ENCODE measurements around the gene EPHA8.

EPHA8 gene

DNA sequence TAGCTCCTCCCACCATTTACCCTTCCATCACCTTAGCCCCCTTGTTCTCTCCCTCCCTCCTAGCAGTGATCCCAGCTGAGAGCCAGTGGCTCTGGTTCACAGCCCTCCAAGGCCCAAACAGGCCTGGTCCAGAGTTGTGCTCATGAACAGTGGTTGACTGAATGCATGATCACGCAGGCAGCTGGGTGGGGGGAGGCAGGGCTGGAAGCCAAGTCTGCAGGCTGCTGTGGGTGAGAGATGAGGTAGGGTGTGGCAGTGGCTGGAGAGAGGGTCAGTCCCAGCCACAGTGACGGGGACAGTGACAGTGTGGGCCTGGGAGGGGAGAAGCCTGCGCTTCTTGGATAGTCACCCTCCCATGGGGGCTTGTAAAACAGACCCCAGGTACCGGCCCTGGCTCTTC is 22.2 kb downstream of the EPHA8 start:
- no peak overlapping the region for H2BK12ac ChIP-seq (ENCODE audit: low read length)
- no peak overlapping the region for H2BK120ac ChIP-seq (ENCODE audit: low read depth, low read length)
- no peaks in the 10 kb centered on the region for H3K4me1 ChIP-seq (ENCODE audit: control insufficient read depth in 2 of 2, insufficient read depth in 1 of 2, low read depth in 1 of 2, low read length in 2 of 2)
- no peak overlapping the region for H3K4me3 ChIP-seq (ENCODE audit: low read length in 2 of 2)
- H3K23ac ChIP-seq (ENCODE audit: low read depth, low read length, poor library complexity) = peak overlapping the region; percentile 74
- peak overlapping the region; percentile 86 for H4K8ac ChIP-seq (ENCODE audit: low read depth, low read length)
- H2AK5ac ChIP-seq (ENCODE audit: low read depth, low read length) = peak overlapping the region; percentile 49
- H3K27ac ChIP-seq (replicated peaks; ENCODE audit: low read length) = no peak overlapping the region
- no peak overlapping the region for H2BK15ac ChIP-seq (ENCODE audit: low read length)
- H2BK5ac ChIP-seq (ENCODE audit: low read length) = no peak overlapping the region
- H3K9me3 ChIP-seq (replicated peaks in 1 of 2; ENCODE audit: control insufficient read depth in 2 of 2, insufficient read depth in 1 of 2, low read depth in 1 of 2, low read length in 2 of 2) = peaks cover 0 to 1% of the 10 kb centered on the region in 2 donors
- H3K4ac ChIP-seq (ENCODE audit: low read length) = no peak overlapping the region
- H4K91ac ChIP-seq (ENCODE audit: low read depth, low read length, poor library complexity) = no peak overlapping the region
- no peaks in the 10 kb centered on the region for H3K79me1 ChIP-seq (ENCODE audit: low read depth, low read length)
- H3K36me3 ChIP-seq (replicated peaks in 1 of 2; ENCODE audit: control insufficient read depth in 2 of 2, insufficient read depth in 2 of 2, low read length in 2 of 2) = no peaks in the 10 kb centered on the region
- peaks cover 0 to 80% (median 0%) of the 10 kb centered on the region in 3 experiments for H3K27me3 ChIP-seq (ENCODE audit: control insufficient read depth in 3 of 3, insufficient read depth in 3 of 3, low read depth in 1 of 3, low read length in 3 of 3)
- no peak overlapping the region for H2AFZ ChIP-seq (ENCODE audit: low read length)
- no peak overlapping the region for H3K9ac ChIP-seq (ENCODE audit: low read depth, low read length, poor library complexity)
- H3K18ac ChIP-seq (ENCODE audit: low read length) = peak overlapping the region; percentile 27
- H3K14ac ChIP-seq (ENCODE audit: low read length) = no peak overlapping the region
- no peak overlapping the region for H3K4me2 ChIP-seq (ENCODE audit: insufficient read depth, low read length, poor library complexity, severe bottlenecking)
- DNase-seq (ENCODE audit: low spot score) = no peak
- WGBS, 2 donors (ENCODE audit: extremely low coverage in 2 of 2, insufficient read length in 2 of 2, insufficient replicate concordance in 1 of 2) = no CpG with 5 or more reads among the region's 4 CpGs

GRCh38 chr1:22586356-22587130 is 23.3 kb downstream of the EPHA8 start:
- Histone ChIP-seq H4K8ac (ENCODE audit: low read depth, low read length) (no peak overlapping the region), H2BK12ac (ENCODE audit: low read length) (no peak overlapping the region), H2AFZ (ENCODE audit: low read length) (no peak overlapping the region), H3K4me2 (ENCODE audit: insufficient read depth, low read length, poor library complexity, severe bottlenecking) (no peak overlapping the region), H3K4me1 (ENCODE audit: control insufficient read depth in 2 of 2, insufficient read depth in 1 of 2, low read depth in 1 of 2, low read length in 2 of 2) (no peaks in the 10 kb centered on the region), H3K27ac (replicated peaks; ENCODE audit: low read length) (no peak overlapping the region), H3K14ac (ENCODE audit: low read length) (no peak overlapping the region), H3K23ac (ENCODE audit: low read depth, low read length, poor library complexity) (peak overlapping the region; percentile 77), H3K79me1 (ENCODE audit: low read depth, low read length) (peaks cover 1% of the 10 kb centered on the region), H4K91ac (ENCODE audit: low read depth, low read length, poor library complexity) (no peak overlapping the region), H2BK120ac (ENCODE audit: low read depth, low read length) (no peak overlapping the region), H3K4me3 (ENCODE audit: low read length in 2 of 2) (no peak overlapping the region), H3K18ac (ENCODE audit: low read length) (peak overlapping the region; percentile 82), H3K4ac (ENCODE audit: low read length) (no peak overlapping the region), H3K9me3 (replicated peaks in 1 of 2; ENCODE audit: control insufficient read depth in 2 of 2, insufficient read depth in 1 of 2, low read depth in 1 of 2, low read length in 2 of 2) (peaks cover 0 to 1% of the 10 kb centered on the region in 2 donors), H2BK5ac (ENCODE audit: low read length) (peak overlapping the region; percentile 42), H3K27me3 (ENCODE audit: control insufficient read depth in 3 of 3, insufficient read depth in 3 of 3, low read depth in 1 of 3, low read length in 3 of 3) (peaks cover 0 to 82% (median 0%) of the 10 kb centered on the region in 3 experiments), H2BK15ac (ENCODE audit: low read length) (no peak overlapping the region), H3K9ac (ENCODE audit: low read depth, low read length, poor library complexity) (peak overlapping the region; percentile 67), H2AK5ac (ENCODE audit: low read depth, low read length) (no peak overlapping the region), H3K36me3 (replicated peaks in 1 of 2; ENCODE audit: control insufficient read depth in 2 of 2, insufficient read depth in 2 of 2, low read length in 2 of 2) (no peaks in the 10 kb centered on the region)
- DNase-seq (ENCODE audit: low spot score) = no peak
- WGBS, 2 donors (ENCODE audit: extremely low coverage in 2 of 2, insufficient read length in 2 of 2, insufficient replicate concordance in 1 of 2) = no CpG with 5 or more reads among the region's 19 CpGs

DNA sequence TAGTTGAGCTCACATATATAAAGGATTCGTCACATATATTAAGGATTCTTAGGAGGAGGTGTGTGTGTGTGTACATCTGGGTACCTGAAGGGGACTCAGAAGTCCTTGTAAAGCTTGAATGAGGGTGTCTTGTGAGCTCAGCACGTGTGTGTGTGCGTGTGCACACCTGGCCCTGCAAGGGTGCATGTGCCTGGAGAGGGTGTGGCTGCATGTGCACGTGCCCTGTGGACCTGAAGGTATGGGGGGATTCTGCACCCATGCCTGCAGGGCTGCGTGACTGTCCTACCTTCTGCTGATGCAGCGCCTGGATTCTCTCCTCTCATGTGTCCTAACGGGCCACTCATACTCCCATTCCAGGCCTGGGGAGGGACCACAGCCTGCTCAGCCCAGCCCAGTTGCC is 24.0 kb downstream of the EPHA8 start:
- Histone ChIP-seq H3K4me3 (ENCODE audit: low read length in 2 of 2) (no peak overlapping the region), H2BK12ac (ENCODE audit: low read length) (no peak overlapping the region), H2AK5ac (ENCODE audit: low read depth, low read length) (no peak overlapping the region), H2BK120ac (ENCODE audit: low read depth, low read length) (no peak overlapping the region), H2BK15ac (ENCODE audit: low read length) (no peak overlapping the region), H4K8ac (ENCODE audit: low read depth, low read length) (no peak overlapping the region), H3K27me3 (ENCODE audit: control insufficient read depth in 3 of 3, insufficient read depth in 3 of 3, low read depth in 1 of 3, low read length in 3 of 3) (peaks cover 0 to 83% (median 3%) of the 10 kb centered on the region in 3 experiments), H3K9ac (ENCODE audit: low read depth, low read length, poor library complexity) (peak overlapping the region; percentile 34), H3K4me1 (ENCODE audit: control insufficient read depth in 2 of 2, insufficient read depth in 1 of 2, low read depth in 1 of 2, low read length in 2 of 2) (no peaks in the 10 kb centered on the region), H2BK5ac (ENCODE audit: low read length) (no peak overlapping the region), H3K27ac (replicated peaks; ENCODE audit: low read length) (no peak overlapping the region), H3K4me2 (ENCODE audit: insufficient read depth, low read length, poor library complexity, severe bottlenecking) (no peak overlapping the region), H4K91ac (ENCODE audit: low read depth, low read length, poor library complexity) (no peak overlapping the region), H3K4ac (ENCODE audit: low read length) (no peak overlapping the region), H3K9me3 (replicated peaks in 1 of 2; ENCODE audit: control insufficient read depth in 2 of 2, insufficient read depth in 1 of 2, low read depth in 1 of 2, low read length in 2 of 2) (peaks cover 0 to 1% of the 10 kb centered on the region in 2 donors), H2AFZ (ENCODE audit: low read length) (no peak overlapping the region), H3K23ac (ENCODE audit: low read depth, low read length, poor library complexity) (peak overlapping the region; percentile 45), H3K36me3 (replicated peaks in 1 of 2; ENCODE audit: control insufficient read depth in 2 of 2, insufficient read depth in 2 of 2, low read length in 2 of 2) (no peaks in the 10 kb centered on the region), H3K18ac (ENCODE audit: low read length) (no peak overlapping the region), H3K79me1 (ENCODE audit: low read depth, low read length) (peaks cover 1% of the 10 kb centered on the region), H3K14ac (ENCODE audit: low read length) (no peak overlapping the region)
- DNase-seq (ENCODE audit: low spot score) = no peak
- WGBS, 2 donors (ENCODE audit: extremely low coverage in 2 of 2, insufficient read length in 2 of 2, insufficient replicate concordance in 1 of 2) = no CpG with 5 or more reads among the region's 7 CpGs

DNA sequence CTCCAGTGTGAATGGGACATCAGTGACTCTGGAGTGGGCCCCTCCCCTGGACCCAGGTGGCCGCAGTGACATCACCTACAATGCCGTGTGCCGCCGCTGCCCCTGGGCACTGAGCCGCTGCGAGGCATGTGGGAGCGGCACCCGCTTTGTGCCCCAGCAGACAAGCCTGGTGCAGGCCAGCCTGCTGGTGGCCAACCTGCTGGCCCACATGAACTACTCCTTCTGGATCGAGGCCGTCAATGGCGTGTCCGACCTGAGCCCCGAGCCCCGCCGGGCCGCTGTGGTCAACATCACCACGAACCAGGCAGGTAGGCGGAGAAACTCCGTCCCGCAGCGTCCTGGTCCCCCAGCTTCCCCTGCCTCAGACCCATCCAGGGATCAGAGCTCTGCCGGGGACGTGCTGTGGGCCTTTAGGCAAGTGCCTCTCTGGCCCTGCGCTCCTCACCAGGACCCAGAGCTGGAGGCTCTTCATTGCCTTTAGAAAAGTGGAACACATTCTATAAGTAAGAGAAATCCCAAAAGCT is 25.7 kb downstream of the EPHA8 start:
- Histone ChIP-seq H4K91ac (ENCODE audit: low read depth, low read length, poor library complexity) (no peak overlapping the region), H2AFZ (ENCODE audit: low read length) (no peak overlapping the region), H2BK120ac (ENCODE audit: low read depth, low read length) (no peak overlapping the region), H2BK5ac (ENCODE audit: low read length) (no peak overlapping the region), H3K4me3 (ENCODE audit: low read length in 2 of 2) (no peak overlapping the region), H3K9ac (ENCODE audit: low read depth, low read length, poor library complexity) (no peak overlapping the region), H3K4me2 (ENCODE audit: insufficient read depth, low read length, poor library complexity, severe bottlenecking) (no peak overlapping the region), H3K18ac (ENCODE audit: low read length) (peak overlapping the region; percentile 15), H2BK15ac (ENCODE audit: low read length) (peak overlapping the region; percentile 55), H3K27me3 (ENCODE audit: control insufficient read depth in 3 of 3, insufficient read depth in 3 of 3, low read depth in 1 of 3, low read length in 3 of 3) (peaks cover 0 to 83% (median 16%) of the 10 kb centered on the region in 3 experiments), H2BK12ac (ENCODE audit: low read length) (no peak overlapping the region), H3K4ac (ENCODE audit: low read length) (no peak overlapping the region), H3K27ac (replicated peaks; ENCODE audit: low read length) (no peak overlapping the region), H3K36me3 (replicated peaks in 1 of 2; ENCODE audit: control insufficient read depth in 2 of 2, insufficient read depth in 2 of 2, low read length in 2 of 2) (no peaks in the 10 kb centered on the region), H3K9me3 (replicated peaks in 1 of 2; ENCODE audit: control insufficient read depth in 2 of 2, insufficient read depth in 1 of 2, low read depth in 1 of 2, low read length in 2 of 2) (peaks cover 0 to 1% of the 10 kb centered on the region in 2 donors), H3K4me1 (ENCODE audit: control insufficient read depth in 2 of 2, insufficient read depth in 1 of 2, low read depth in 1 of 2, low read length in 2 of 2) (peaks cover 0 to 2% of the 10 kb centered on the region in 2 donors), H4K8ac (ENCODE audit: low read depth, low read length) (no peak overlapping the region), H3K79me1 (ENCODE audit: low read depth, low read length) (peaks cover 1% of the 10 kb centered on the region), H2AK5ac (ENCODE audit: low read depth, low read length) (peak overlapping the region; percentile 27), H3K14ac (ENCODE audit: low read length) (no peak overlapping the region), H3K23ac (ENCODE audit: low read depth, low read length, poor library complexity) (no peak overlapping the region)
- no peak for DNase-seq (ENCODE audit: low spot score)
- WGBS, 2 donors (ENCODE audit: extremely low coverage in 2 of 2, insufficient read length in 2 of 2, insufficient replicate concordance in 1 of 2) = no CpG with 5 or more reads among the region's 24 CpGs

Measured in neuronal stem cell (in vitro differentiated cells).